Loucy (cell line): ENCODE measurements around the gene ETV3.

Experiments
- H2AFZ ChIP-seq: fragments of 200-600 bp; sonication (generic); 2 replicates; pipeline ENCODE4 v1.6.0; 2016; ENCODE audit warnings: antibody characterized with exemption, mild to moderate bottlenecking, low read length, moderate library complexity
- H3F3A ChIP-seq: fragments of 200-600 bp; 2 replicates; pipeline ENCODE4 v1.6.0; 2016; ENCODE audit warnings: antibody characterized with exemption, low read depth, mild to moderate bottlenecking
- H3K27me3 ChIP-seq: fragments of 200-600 bp; sonication (generic); 2 replicates; pipeline ENCODE4 v1.6.1; 2014; ENCODE audit warnings: low read length, mild to moderate bottlenecking; ENCODE audit not compliant: insufficient read depth, poor library complexity, severe bottlenecking
- H3K36me3 ChIP-seq: fragments of 200-600 bp; sonication (generic); 2 replicates; pipeline ENCODE4 v1.6.1; 2016; ENCODE audit warnings: low read length; ENCODE audit not compliant: insufficient read depth
- H3K4me1 ChIP-seq: fragments of 200-600 bp; sonication (generic); 2 replicates; pipeline ENCODE4 v1.5.1; 2014; ENCODE audit warnings: low read length, mild to moderate bottlenecking; ENCODE audit not compliant: insufficient read depth, poor library complexity, severe bottlenecking
- H3K4me2 ChIP-seq: fragments of 200-600 bp; sonication (generic); 2 replicates; pipeline ENCODE4 v1.6.0; 2014; ENCODE audit warnings: antibody characterized with exemption, low read length, low read depth, mild to moderate bottlenecking; ENCODE audit not compliant: poor library complexity, severe bottlenecking
- H3K4me3 ChIP-seq: fragments of 200-600 bp; sonication (generic); 2 replicates; pipeline ENCODE4 v1.5.1; 2014; ENCODE audit warnings: low read length, mild to moderate bottlenecking, mixed read lengths; ENCODE audit not compliant: poor library complexity, severe bottlenecking
- H3K79me2 ChIP-seq: fragments of 200-600 bp; sonication (generic); 2 replicates; pipeline ENCODE4 v1.6.1; 2014; ENCODE audit warnings: low read length; ENCODE audit not compliant: insufficient read depth
- H3K9ac ChIP-seq: fragments of 200-600 bp; sonication (generic); 2 replicates; pipeline ENCODE4 v1.6.0; 2014; ENCODE audit warnings: mild to moderate bottlenecking, low read depth, low read length, moderate library complexity; ENCODE audit not compliant: poor library complexity, severe bottlenecking
- H3K9me2 ChIP-seq: fragments of 200-600 bp; sonication (generic); replicated peaks from 2 replicates; pipeline ENCODE4 v1.6.1; 2016; ENCODE audit warnings: low read depth, low read length, mixed read lengths
- H3K9me3 ChIP-seq: fragments of 200-600 bp; sonication (generic); 2 replicates; pipeline ENCODE4 v1.6.1; 2014; ENCODE audit warnings: mild to moderate bottlenecking, antibody characterized with exemption, low read length, low read depth; ENCODE audit not compliant: insufficient read depth
- H4K20me1 ChIP-seq: fragments of 200-600 bp; sonication (generic); 2 replicates; pipeline ENCODE4 v1.6.0; 2014; ENCODE audit warnings: antibody characterized with exemption, low read length, mild to moderate bottlenecking; ENCODE audit not compliant: insufficient read depth, poor library complexity, severe bottlenecking
- EZH2phosphoT487 ChIP-seq: fragments of 200-600 bp; IDR thresholded peaks from 2 replicates; pipeline ENCODE4 v1.6.1; 2018; ENCODE audit warnings: antibody characterized with exemption, mild to moderate bottlenecking, moderate library complexity, borderline replicate concordance
- TF ChIP-seq, protein P1 (sequence below): fragments of 200-600 bp; sonication (generic); conservative IDR thresholded peaks from 2 replicates; pipeline ENCODE4 v1.5.1; 2014; ENCODE audit warnings: mild to moderate bottlenecking, antibody characterized with exemption, low read length

Gene ETV3

DNA sequence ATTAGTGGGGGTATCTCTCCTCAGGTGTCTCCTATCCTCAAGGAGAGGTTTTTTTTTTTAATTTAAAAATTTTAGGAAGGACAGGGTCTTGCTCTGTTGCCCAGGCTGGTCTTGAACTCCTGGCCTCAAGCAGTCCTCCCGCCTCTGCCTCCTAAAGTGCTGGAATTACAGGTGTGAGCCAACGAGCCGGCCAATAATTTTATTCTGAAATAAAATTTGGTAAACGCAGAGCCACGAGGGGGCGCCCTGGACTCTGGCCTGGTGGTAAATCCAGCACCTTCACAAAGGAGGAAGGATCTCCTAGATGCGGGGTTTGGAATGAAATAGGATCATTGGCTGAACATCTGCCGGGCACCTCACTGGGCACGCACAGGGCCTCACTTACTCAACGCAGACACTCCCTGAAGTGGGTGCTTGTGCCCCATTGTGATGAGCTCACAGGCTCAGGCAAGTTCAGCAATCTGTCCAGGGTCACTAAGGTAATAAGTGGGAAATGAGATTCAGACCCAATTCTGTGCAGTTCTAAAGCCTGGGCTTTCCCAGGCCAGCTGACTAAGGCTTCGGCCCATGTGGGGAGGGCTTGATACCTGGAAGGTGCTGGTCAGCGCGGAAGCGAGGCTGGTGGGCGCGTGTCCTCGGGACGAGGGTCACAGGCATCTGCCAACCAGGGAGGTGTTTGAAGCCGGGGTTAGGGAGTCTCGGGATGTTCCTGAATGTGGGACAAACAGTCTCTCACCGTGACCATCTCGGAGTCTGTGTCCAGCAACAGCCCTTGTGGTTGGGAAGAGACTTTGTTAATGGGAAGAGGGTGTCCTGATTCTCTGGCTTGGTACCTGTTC lies 32.7 kb upstream of the ETV3 start:
- Histone ChIP-seq H4K20me1 (no peaks in the 10 kb centered on the region), H3K4me1 (no peaks in the 10 kb centered on the region), H2AFZ (no peak overlapping the region), H3K79me2 (no peaks in the 10 kb centered on the region), H3K4me3 (no peak overlapping the region), H3K27me3 (no peaks in the 10 kb centered on the region), H3K9ac (no peak overlapping the region), H3K9me2 (no peaks in the 10 kb centered on the region), H3K36me3 (no peaks in the 10 kb centered on the region), H3F3A (no peaks in the 10 kb centered on the region), H3K9me3 (no peaks in the 10 kb centered on the region), H3K4me2 (no peak overlapping the region)
- no peak for TF ChIP-seq EZH2phosphoT487
- TF ChIP-seq, protein P1, sequence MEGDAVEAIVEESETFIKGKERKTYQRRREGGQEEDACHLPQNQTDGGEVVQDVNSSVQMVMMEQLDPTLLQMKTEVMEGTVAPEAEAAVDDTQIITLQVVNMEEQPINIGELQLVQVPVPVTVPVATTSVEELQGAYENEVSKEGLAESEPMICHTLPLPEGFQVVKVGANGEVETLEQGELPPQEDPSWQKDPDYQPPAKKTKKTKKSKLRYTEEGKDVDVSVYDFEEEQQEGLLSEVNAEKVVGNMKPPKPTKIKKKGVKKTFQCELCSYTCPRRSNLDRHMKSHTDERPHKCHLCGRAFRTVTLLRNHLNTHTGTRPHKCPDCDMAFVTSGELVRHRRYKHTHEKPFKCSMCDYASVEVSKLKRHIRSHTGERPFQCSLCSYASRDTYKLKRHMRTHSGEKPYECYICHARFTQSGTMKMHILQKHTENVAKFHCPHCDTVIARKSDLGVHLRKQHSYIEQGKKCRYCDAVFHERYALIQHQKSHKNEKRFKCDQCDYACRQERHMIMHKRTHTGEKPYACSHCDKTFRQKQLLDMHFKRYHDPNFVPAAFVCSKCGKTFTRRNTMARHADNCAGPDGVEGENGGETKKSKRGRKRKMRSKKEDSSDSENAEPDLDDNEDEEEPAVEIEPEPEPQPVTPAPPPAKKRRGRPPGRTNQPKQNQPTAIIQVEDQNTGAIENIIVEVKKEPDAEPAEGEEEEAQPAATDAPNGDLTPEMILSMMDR: peak; percentile 70

DNA sequence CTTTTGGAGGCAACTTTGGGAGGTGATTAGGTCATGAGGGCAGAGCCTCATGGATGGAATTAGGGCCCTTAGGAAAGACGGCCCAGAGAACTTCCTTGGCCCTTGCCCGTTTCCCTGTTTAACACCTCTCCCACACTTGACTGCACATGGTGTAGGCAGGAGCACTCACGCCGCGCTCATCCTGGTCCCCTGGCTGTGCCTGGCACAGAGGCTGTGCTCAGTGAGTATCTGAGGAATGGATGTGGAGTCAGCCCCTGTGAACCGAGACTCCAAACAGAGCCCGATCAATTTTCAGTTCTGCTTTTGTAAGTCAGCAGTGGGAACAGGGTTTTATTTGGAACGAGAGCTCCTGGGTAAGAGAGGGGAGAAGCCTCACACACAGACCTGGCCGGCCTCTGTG lies 29.8 kb upstream of the ETV3 start:
- Histone ChIP-seq H3F3A (no peaks in the 10 kb centered on the region), H3K36me3 (no peaks in the 10 kb centered on the region), H3K27me3 (no peaks in the 10 kb centered on the region), H3K79me2 (no peaks in the 10 kb centered on the region), H2AFZ (no peak overlapping the region), H4K20me1 (no peaks in the 10 kb centered on the region), H3K9me3 (no peaks in the 10 kb centered on the region), H3K4me1 (no peaks in the 10 kb centered on the region), H3K4me2 (no peak overlapping the region), H3K9ac (no peak overlapping the region), H3K9me2 (no peaks in the 10 kb centered on the region), H3K4me3 (no peak overlapping the region)
- TF ChIP-seq EZH2phosphoT487: no peak
- TF ChIP-seq, protein P1: no peak

DNA sequence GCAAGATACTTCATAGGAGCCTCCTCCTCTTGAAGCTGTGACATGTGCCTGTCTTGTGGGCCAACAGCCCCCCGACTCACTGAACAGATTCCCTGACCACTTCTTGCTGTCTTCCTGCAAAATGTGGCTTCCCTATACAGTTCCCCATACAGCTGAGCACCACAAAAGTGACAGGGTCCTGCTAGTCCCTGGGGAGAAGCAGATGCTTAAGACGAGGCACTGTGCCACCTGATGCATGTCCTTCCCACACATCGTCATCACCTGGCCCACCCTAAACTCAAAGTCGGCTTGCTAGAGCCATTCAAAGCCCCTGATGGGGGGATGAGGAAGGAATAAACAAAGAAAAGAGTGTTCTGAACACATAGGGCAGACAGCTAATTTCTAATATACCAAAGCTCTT lies 29.2 kb upstream of the ETV3 start:
- no peaks in the 10 kb centered on the region for H3F3A ChIP-seq
- no peak overlapping the region for H3K9ac ChIP-seq
- TF ChIP-seq, protein P1: no peak
- no peak for TF ChIP-seq EZH2phosphoT487
- no peaks in the 10 kb centered on the region for H3K9me2 ChIP-seq
- H3K79me2 ChIP-seq: no peaks in the 10 kb centered on the region
- no peak overlapping the region for H3K4me3 ChIP-seq
- no peaks in the 10 kb centered on the region for H3K4me1 ChIP-seq
- H3K9me3 ChIP-seq: no peaks in the 10 kb centered on the region
- H3K27me3 ChIP-seq: no peaks in the 10 kb centered on the region
- H4K20me1 ChIP-seq: no peaks in the 10 kb centered on the region
- H3K4me2 ChIP-seq: no peak overlapping the region
- no peak overlapping the region for H2AFZ ChIP-seq
- H3K36me3 ChIP-seq: no peaks in the 10 kb centered on the region
